Mucosa of stomach (tissue), 1 donor: ENCODE results near the gene TUBB4B.

Experiments used
- H3K27me3 ChIP-seq: one replicate; pipeline ENCODE4 v1.7.0; 2013; ENCODE audit warnings: mild to moderate bottlenecking, low read length; ENCODE audit not compliant: control insufficient read depth, insufficient read depth
- H3K36me3 ChIP-seq: one replicate; pipeline ENCODE4 v1.7.0; 2013; ENCODE audit warnings: low read length; ENCODE audit not compliant: control insufficient read depth, insufficient read depth
- H3K4me1 ChIP-seq: one replicate; pipeline ENCODE4 v1.7.0; 2013; ENCODE audit warnings: mild to moderate bottlenecking, low read length; ENCODE audit not compliant: control insufficient read depth, insufficient read depth
- H3K4me3 ChIP-seq: one replicate; pipeline ENCODE4 v1.7.0; 2013; ENCODE audit warnings: low read length
- H3K9ac ChIP-seq: one replicate; pipeline ENCODE4 v1.7.0; 2013; ENCODE audit warnings: mild to moderate bottlenecking, low read length, moderate library complexity
- H3K9me3 ChIP-seq: one replicate; pipeline ENCODE4 v1.7.0; 2013; ENCODE audit warnings: mild to moderate bottlenecking, low read length, moderate library complexity; ENCODE audit not compliant: control insufficient read depth
- donor health status: Pancreatic carcinoma.

The TUBB4B gene

GRCh38 chr9:137215196-137215986, 25.7 kb upstream of the TUBB4B start:
- Histone ChIP-seq H3K4me1 (peaks cover 27% of the 10 kb centered on the region), H3K27me3 (no peaks in the 10 kb centered on the region), H3K36me3 (no peaks in the 10 kb centered on the region), H3K9me3 (no peaks in the 10 kb centered on the region), H3K4me3 (no peak overlapping the region), H3K9ac (no peak overlapping the region)

- no peak overlapping the region for H3K4me3 ChIP-seq
- H3K36me3 ChIP-seq = no peaks in the 10 kb centered on the region
- H3K4me1 ChIP-seq = peaks cover 30% of the 10 kb centered on the region
- no peaks in the 10 kb centered on the region for H3K9me3 ChIP-seq
- H3K9ac ChIP-seq = peak overlapping the region; percentile 53
- no peaks in the 10 kb centered on the region for H3K27me3 ChIP-seq
Measured at GRCh38 chr9:137216188-137216965, 24.7 kb upstream of the TUBB4B start.

GRCh38 chr9:137217276-137218211, 23.5 kb upstream of the TUBB4B start:
- Histone ChIP-seq H3K4me3 (peak overlapping the region; percentile 66), H3K4me1 (peaks cover 30% of the 10 kb centered on the region), H3K36me3 (no peaks in the 10 kb centered on the region), H3K27me3 (no peaks in the 10 kb centered on the region), H3K9ac (peak overlapping the region; percentile 79), H3K9me3 (no peaks in the 10 kb centered on the region)

GRCh38 chr9:137218212-137218753, 22.8 kb upstream of the TUBB4B start:
- Histone ChIP-seq H3K9ac (peak overlapping the region; percentile 79), H3K9me3 (no peaks in the 10 kb centered on the region), H3K36me3 (no peaks in the 10 kb centered on the region), H3K27me3 (no peaks in the 10 kb centered on the region), H3K4me3 (peak overlapping the region; percentile 71), H3K4me1 (peaks cover 36% of the 10 kb centered on the region)

- Histone ChIP-seq H3K4me3 (peak overlapping the region; percentile 71), H3K9ac (peak overlapping the region; percentile 79), H3K4me1 (peaks cover 37% of the 10 kb centered on the region), H3K27me3 (no peaks in the 10 kb centered on the region), H3K36me3 (no peaks in the 10 kb centered on the region), H3K9me3 (no peaks in the 10 kb centered on the region)
Measured at GRCh38 chr9:137218754-137219271, 22.3 kb upstream of the TUBB4B start.

- Histone ChIP-seq H3K27me3 (no peaks in the 10 kb centered on the region), H3K36me3 (no peaks in the 10 kb centered on the region), H3K4me1 (peaks cover 46% of the 10 kb centered on the region), H3K4me3 (no peak overlapping the region), H3K9me3 (no peaks in the 10 kb centered on the region), H3K9ac (no peak overlapping the region)
Measured at GRCh38 chr9:137219757-137220316, 21.2 kb upstream of the TUBB4B start.

- Histone ChIP-seq H3K4me1 (peaks cover 53% of the 10 kb centered on the region), H3K36me3 (no peaks in the 10 kb centered on the region), H3K27me3 (no peaks in the 10 kb centered on the region), H3K4me3 (no peak overlapping the region), H3K9ac (no peak overlapping the region), H3K9me3 (no peaks in the 10 kb centered on the region)
Measured at GRCh38 chr9:137220317-137221094, 20.6 kb upstream of the TUBB4B start.

- no peaks in the 10 kb centered on the region for H3K27me3 ChIP-seq
- H3K4me3 ChIP-seq = no peak overlapping the region
- no peak overlapping the region for H3K9ac ChIP-seq
- no peaks in the 10 kb centered on the region for H3K9me3 ChIP-seq
- peaks cover 58% of the 10 kb centered on the region for H3K4me1 ChIP-seq
- H3K36me3 ChIP-seq = no peaks in the 10 kb centered on the region
Measured at GRCh38 chr9:137221095-137221505, 20.0 kb upstream of the TUBB4B start.

- Histone ChIP-seq H3K4me1 (peaks cover 62% of the 10 kb centered on the region), H3K9ac (no peak overlapping the region), H3K4me3 (no peak overlapping the region), H3K9me3 (no peaks in the 10 kb centered on the region), H3K36me3 (no peaks in the 10 kb centered on the region), H3K27me3 (no peaks in the 10 kb centered on the region)
Measured at GRCh38 chr9:137221506-137222111, 19.5 kb upstream of the TUBB4B start.

- Histone ChIP-seq H3K4me1 (peaks cover 65% of the 10 kb centered on the region), H3K36me3 (no peaks in the 10 kb centered on the region), H3K9ac (peak within 1 kb of the TSS; percentile 49), H3K27me3 (no peaks in the 10 kb centered on the region), H3K9me3 (no peaks in the 10 kb centered on the region), H3K4me3 (peak within 1 kb of the TSS; percentile 56)
Measured at GRCh38 chr9:137222190-137223077, 18.7 kb upstream of the TUBB4B start, which contains the start of gene RNF208. TSS of gene RNF208 (minus strand) at chr9:137222240. CDS start at chr9:137221212, 1,028 bp downstream.
